A549 (cell line): ENCODE measurements around the gene ABCA7.

Experiments
- MYC ChIP-seq: IDR thresholded peaks from 2 replicates; pipeline ENCODE4 v1.6.1; 2012; ENCODE audit warnings: mild to moderate bottlenecking, inconsistent platforms, low read length, improper control_type of control experiment, borderline replicate concordance
- POLR2A ChIP-seq: IDR thresholded peaks from 2 replicates; pipeline ENCODE4 v1.6.1; 2012; ENCODE audit warnings: mild to moderate bottlenecking, low read length
- TF ChIP-seq, protein P1 (sequence below): fragments of >200 bp; sonication (Bioruptor Twin); formaldehyde crosslinking; IDR thresholded peaks from 3 replicates; pipeline ENCODE4 v1.5.1; 2016

DNA sequence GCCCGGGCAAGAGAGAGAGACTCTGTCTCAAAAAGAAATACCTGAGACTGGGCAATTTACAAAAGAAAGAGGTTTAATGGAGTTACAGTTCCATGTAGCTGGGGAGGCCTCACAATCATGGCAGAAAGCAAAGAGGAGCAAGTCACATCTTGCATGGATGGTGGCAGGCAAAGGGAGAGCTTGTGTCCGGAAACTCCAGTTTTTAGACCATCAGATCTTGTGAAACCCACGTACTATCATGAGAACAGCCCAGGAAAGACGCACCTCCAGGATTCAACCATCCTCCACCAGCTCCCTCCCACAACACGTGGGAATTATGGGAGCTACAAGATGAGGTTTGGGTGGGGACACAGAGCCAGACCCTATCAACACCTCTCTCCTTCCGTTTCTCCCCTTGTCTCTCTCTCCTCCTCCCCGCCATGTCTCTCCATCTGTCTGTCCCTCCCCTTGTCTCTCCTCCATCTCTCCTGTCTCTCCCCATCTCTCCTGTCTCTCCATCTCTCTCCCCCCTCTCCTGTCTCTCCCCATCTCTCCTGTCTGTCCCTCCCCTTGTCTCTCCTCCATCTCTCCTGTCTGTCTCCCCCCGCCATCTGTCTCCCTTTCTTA is 45.2 kb downstream of the ABCA7 start:
- TF ChIP-seq, protein P1, sequence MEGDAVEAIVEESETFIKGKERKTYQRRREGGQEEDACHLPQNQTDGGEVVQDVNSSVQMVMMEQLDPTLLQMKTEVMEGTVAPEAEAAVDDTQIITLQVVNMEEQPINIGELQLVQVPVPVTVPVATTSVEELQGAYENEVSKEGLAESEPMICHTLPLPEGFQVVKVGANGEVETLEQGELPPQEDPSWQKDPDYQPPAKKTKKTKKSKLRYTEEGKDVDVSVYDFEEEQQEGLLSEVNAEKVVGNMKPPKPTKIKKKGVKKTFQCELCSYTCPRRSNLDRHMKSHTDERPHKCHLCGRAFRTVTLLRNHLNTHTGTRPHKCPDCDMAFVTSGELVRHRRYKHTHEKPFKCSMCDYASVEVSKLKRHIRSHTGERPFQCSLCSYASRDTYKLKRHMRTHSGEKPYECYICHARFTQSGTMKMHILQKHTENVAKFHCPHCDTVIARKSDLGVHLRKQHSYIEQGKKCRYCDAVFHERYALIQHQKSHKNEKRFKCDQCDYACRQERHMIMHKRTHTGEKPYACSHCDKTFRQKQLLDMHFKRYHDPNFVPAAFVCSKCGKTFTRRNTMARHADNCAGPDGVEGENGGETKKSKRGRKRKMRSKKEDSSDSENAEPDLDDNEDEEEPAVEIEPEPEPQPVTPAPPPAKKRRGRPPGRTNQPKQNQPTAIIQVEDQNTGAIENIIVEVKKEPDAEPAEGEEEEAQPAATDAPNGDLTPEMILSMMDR = no peak
- TF ChIP-seq POLR2A = no peak
- no peak for TF ChIP-seq MYC
